Mesothelial cell of epicardium (in vitro differentiated cells): ENCODE data around the gene SLC6A19. TPM values are rescaled to one million over a fixed set of nuclear protein-coding genes. Genes with fewer than 3 reads are reported as not detected.

Experiments
- DNase-seq, 2 experiments: peaks; one replicate each; pipeline ENCODE4 v3.0.0; 2021; ENCODE audit warnings: low spot score in 2 of 2; ENCODE audit not compliant: unreplicated experiment in 2 of 2
- H3K27ac Mint-ChIP-seq: 2 replicates; pipeline ENCODE4 v1.8.0; 2021; ENCODE audit warnings: mixed read lengths
- H3K27me3 Mint-ChIP-seq: 2 replicates; pipeline ENCODE4 v1.8.0; 2021; ENCODE audit warnings: low read depth, mixed read lengths
- H3K36me3 Mint-ChIP-seq: 2 replicates; pipeline ENCODE4 v1.8.0; 2021; ENCODE audit warnings: mixed read lengths
- H3K4me1 Mint-ChIP-seq: 2 replicates; pipeline ENCODE4 v1.8.0; 2021; ENCODE audit warnings: mixed read lengths
- H3K4me3 Mint-ChIP-seq: 2 replicates; pipeline ENCODE4 v1.8.0; 2021; ENCODE audit warnings: mild to moderate bottlenecking, moderate library complexity, mixed read lengths
- H3K9me3 Mint-ChIP-seq: 2 replicates; pipeline ENCODE4 v1.8.0; 2021; ENCODE audit warnings: mixed read lengths
- CTCF ChIP-seq: fragments of 200-600 bp; sonication (generic); IDR thresholded peaks from one replicate; pipeline ENCODE4 v1.5.0; 2021; ENCODE audit warnings: antibody characterized with exemption; ENCODE audit not compliant: unreplicated experiment
- total RNA-seq: library from RNA; stranded (reverse); gene quantifications from 3 replicates; pipeline ENCODE4 v1.2.1, GENCODE V29; 2021

SLC6A19 gene
- total RNA-seq, 1 donor from 2014 or later, result not detected

- TF ChIP-seq CTCF, result no peak
- no peaks in the 10 kb centered on the region for H3K4me1 Mint-ChIP-seq
- no peak for DNase-seq
- no peaks in the 10 kb centered on the region for H3K36me3 Mint-ChIP-seq
- H3K9me3 Mint-ChIP-seq, result peaks cover under 1% of the 10 kb centered on the region
- peaks cover 30% of the 10 kb centered on the region for H3K27me3 Mint-ChIP-seq
- no peak overlapping the region for H3K4me3 Mint-ChIP-seq
- no peak overlapping the region for H3K27ac Mint-ChIP-seq
Measured at GRCh38 chr5:1230551-1230950, 29.2 kb downstream of the SLC6A19 start.

DNA sequence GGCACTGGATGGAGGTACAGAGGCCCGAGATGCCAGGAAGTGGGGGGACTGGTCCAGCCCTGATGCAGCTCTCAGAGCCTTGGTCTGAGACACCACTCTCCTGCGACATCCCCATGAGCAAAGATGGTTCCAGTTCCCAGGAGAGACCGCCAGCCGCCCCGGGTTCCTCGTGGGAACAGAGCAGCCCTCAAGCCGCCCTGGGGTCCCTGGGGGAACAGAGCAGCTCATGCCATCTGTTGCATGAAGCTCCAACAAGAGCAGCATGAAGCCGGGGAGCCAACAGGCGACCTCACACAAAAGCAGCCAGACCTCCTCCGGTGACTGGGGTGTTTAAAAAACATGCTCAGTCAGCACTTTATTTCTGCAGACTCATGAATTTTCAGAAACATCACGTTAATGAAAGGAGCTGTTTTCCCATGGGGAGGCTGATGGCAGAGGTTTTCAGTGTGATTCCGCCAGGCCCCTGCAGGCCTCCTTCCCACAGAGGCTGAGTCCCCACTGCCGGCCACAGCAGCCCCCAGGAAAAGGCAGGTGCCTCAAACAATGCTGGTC lies 30.0 kb downstream of the SLC6A19 start:
- Mint-ChIP-seq H3K27me3 (peaks cover 26% of the 10 kb centered on the region), H3K9me3 (peaks cover 9% of the 10 kb centered on the region), H3K4me3 (no peak overlapping the region), H3K27ac (no peak overlapping the region), H3K36me3 (no peaks in the 10 kb centered on the region), H3K4me1 (no peaks in the 10 kb centered on the region)
- DNase-seq, result no peak
- TF ChIP-seq CTCF, result no peak

DNA sequence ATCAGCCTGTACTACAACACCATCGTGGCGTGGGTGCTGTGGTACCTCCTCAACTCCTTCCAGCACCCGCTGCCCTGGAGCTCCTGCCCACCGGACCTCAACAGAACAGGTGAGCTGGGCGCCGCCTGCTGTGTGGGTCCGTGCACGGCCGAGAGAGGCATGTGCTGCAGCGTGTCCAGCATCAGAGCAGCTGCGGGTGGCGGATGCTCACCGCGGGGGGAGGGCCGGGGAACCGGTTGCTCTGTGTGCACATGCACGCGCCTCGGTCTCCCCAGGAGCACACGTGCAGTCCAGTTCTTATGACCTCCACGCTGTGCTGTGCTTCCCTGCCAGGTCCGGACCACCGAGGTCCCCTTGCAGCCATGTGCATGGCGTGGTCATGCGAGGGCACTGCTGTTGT lies 31.4 kb downstream of the SLC6A19 start:
- H3K9me3 Mint-ChIP-seq, result peaks cover 12% of the 10 kb centered on the region
- H3K36me3 Mint-ChIP-seq, result no peaks in the 10 kb centered on the region
- peaks cover 19% of the 10 kb centered on the region for H3K27me3 Mint-ChIP-seq
- no peak overlapping the region for H3K4me3 Mint-ChIP-seq
- no peak for TF ChIP-seq CTCF
- no peak for DNase-seq
- no peak overlapping the region for H3K27ac Mint-ChIP-seq
- no peaks in the 10 kb centered on the region for H3K4me1 Mint-ChIP-seq

- DNase-seq, result no peak
- Mint-ChIP-seq H3K27me3 (peaks cover under 1% of the 10 kb centered on the region), H3K9me3 (peaks cover 12% of the 10 kb centered on the region), H3K4me1 (no peaks in the 10 kb centered on the region), H3K36me3 (no peaks in the 10 kb centered on the region), H3K27ac (no peak overlapping the region), H3K4me3 (no peak overlapping the region)
- no peak for TF ChIP-seq CTCF
Measured at GRCh38 chr5:1235379-1235778, 34.0 kb downstream of the SLC6A19 start.

GRCh38 chr5:1235838-1236237 lies 34.4 kb downstream of the SLC6A19 start:
- TF ChIP-seq CTCF, result no peak
- no peak overlapping the region for H3K27ac Mint-ChIP-seq

More at GRCh38 chr5:1235838-1236237, 34.4 kb downstream of the SLC6A19 start:
- no peaks in the 10 kb centered on the region for H3K36me3 Mint-ChIP-seq
- no peak overlapping the region for H3K4me3 Mint-ChIP-seq
- peaks cover 1% of the 10 kb centered on the region for H3K27me3 Mint-ChIP-seq
- no peak for DNase-seq
- peaks cover 12% of the 10 kb centered on the region for H3K9me3 Mint-ChIP-seq
- H3K4me1 Mint-ChIP-seq, result no peaks in the 10 kb centered on the region
